Hepatocyte (in vitro differentiated cells): ENCODE results near the gene MYO1B. TPM values are rescaled to one million over a fixed set of nuclear protein-coding genes. Genes with fewer than 3 reads are reported as not detected.
A peak's percentile ranks its signal among the peaks of the same experiment; 100 is the strongest.

ENCODE experiments used
- DNase-seq: peaks from one replicate; pipeline ENCODE4 v3.0.0-alpha.2; 2016; ENCODE audit warnings: low spot score
- H2AFZ ChIP-seq: fragments of 200-600 bp; sonication (generic); 2 replicates; pipeline ENCODE4 v1.6.0; 2016; ENCODE audit warnings: antibody characterized with exemption, mild to moderate bottlenecking
- H3K27ac ChIP-seq: fragments of 200-600 bp; sonication (generic); 2 replicates; pipeline ENCODE4 v1.5.1; 2016; ENCODE audit warnings: mild to moderate bottlenecking
- H3K27me3 ChIP-seq: fragments of 200-600 bp; sonication (generic); 2 replicates; pipeline ENCODE4 v1.6.1; 2016
- H3K36me3 ChIP-seq: fragments of 200-600 bp; sonication (generic); replicated peaks from 2 replicates; pipeline ENCODE4 v1.5.1; 2016; ENCODE audit warnings: low read depth; ENCODE audit not compliant: insufficient read depth
- H3K4me1 ChIP-seq: fragments of 200-600 bp; sonication (generic); 2 replicates; pipeline ENCODE4 v1.5.1; 2016; ENCODE audit warnings: mild to moderate bottlenecking, moderate library complexity; ENCODE audit not compliant: insufficient read depth
- H3K4me2 ChIP-seq: fragments of 200-600 bp; sonication (generic); 2 replicates; pipeline ENCODE4 v1.6.0; 2016
- H3K4me3 ChIP-seq: fragments of 200-600 bp; sonication (generic); 2 replicates; pipeline ENCODE4 v1.5.1; 2016; ENCODE audit warnings: mild to moderate bottlenecking
- H3K79me2 ChIP-seq: fragments of 200-600 bp; sonication (generic); 2 replicates; pipeline ENCODE4 v1.6.0; 2017; ENCODE audit warnings: mild to moderate bottlenecking
- H3K9me2 ChIP-seq: fragments of 200-600 bp; sonication (generic); replicated peaks from 2 replicates; pipeline ENCODE4 v1.6.0; 2017; ENCODE audit warnings: mild to moderate bottlenecking; ENCODE audit not compliant: insufficient read depth
- H3K9me3 ChIP-seq: fragments of 200-600 bp; sonication (generic); 2 replicates; pipeline ENCODE4 v1.5.1; 2016; ENCODE audit warnings: low read depth, mild to moderate bottlenecking
- H4K20me1 ChIP-seq: fragments of 200-600 bp; sonication (generic); 2 replicates; pipeline ENCODE4 v1.6.0; 2016; ENCODE audit warnings: mild to moderate bottlenecking; ENCODE audit not compliant: insufficient read depth, poor library complexity, severe bottlenecking
- CTCF ChIP-seq: fragments of 200-600 bp; sonication (generic); IDR thresholded peaks from 2 replicates; pipeline ENCODE4 v1.5.1; 2016; ENCODE audit warnings: antibody characterized with exemption, mild to moderate bottlenecking; ENCODE audit not compliant: poor library complexity
- EZH2 ChIP-seq: fragments of 200-600 bp; sonication (generic); IDR thresholded peaks from 2 replicates; pipeline ENCODE4 v1.6.1; 2016; ENCODE audit warnings: antibody characterized with exemption, mild to moderate bottlenecking, borderline replicate concordance
- EZH2phosphoT487 ChIP-seq: fragments of 200-600 bp; sonication (generic); IDR thresholded peaks from one replicate; pipeline ENCODE4 v1.6.1; 2018; ENCODE audit warnings: antibody characterized with exemption, mild to moderate bottlenecking, low read depth, moderate library complexity; ENCODE audit not compliant: unreplicated experiment, severe bottlenecking
- WGBS: methylation state at CpG from one replicate; pipeline ENCODE4 v1.1.6; 2016; ENCODE audit warnings: low lambda C conversion rate; ENCODE audit errors: missing lambda C conversion rate; 5-methylcytosine and 5-hydroxymethylcytosine counted together
- polyA plus RNA-seq: library from polyadenylated mRNA; unstranded; fragments of >200 nt; fragmentation: Nextera tagmentation; extraction: Ambion mirVana; gene quantifications from 2 replicates; pipeline ENCODE4 v1.2.1, GENCODE V29; 2016
- total RNA-seq: library from RNA; depleted of rRNA; stranded (reverse); fragments of >200 nt; gene quantifications from 2 replicates; pipeline ENCODE4 v1.2.3, GENCODE V29; 2014

The MYO1B gene
- total and polyA plus RNA-seq, 2 experiments from 2014 or later: 43.4 to 91.6 TPM

DNA sequence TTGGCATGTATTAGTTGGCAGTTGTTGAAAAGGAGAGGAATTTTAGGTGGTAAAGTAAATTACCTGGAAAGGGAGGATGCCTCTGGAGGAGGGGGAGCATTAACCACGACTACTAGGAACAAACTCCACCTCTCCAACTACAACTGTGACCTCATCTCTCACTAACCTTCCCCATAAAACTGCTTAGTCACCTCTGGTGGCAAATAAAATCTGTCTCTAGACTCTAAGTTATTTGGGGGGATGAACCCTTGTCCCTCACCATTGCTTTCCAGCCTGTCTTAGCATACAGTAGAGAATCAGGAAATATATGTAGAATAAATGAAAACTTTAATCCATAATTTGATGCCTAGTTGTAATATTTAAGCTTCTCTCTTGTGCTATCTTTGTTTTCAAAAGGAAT lies 27.6 kb upstream of the MYO1B start:
- DNase-seq: peak; percentile 46
- no peaks in the 10 kb centered on the region for H3K79me2 ChIP-seq
- H3K4me2 ChIP-seq: no peak overlapping the region
- no peak overlapping the region for H3K4me3 ChIP-seq
- no peak overlapping the region for H3K27ac ChIP-seq
- no peaks in the 10 kb centered on the region for H3K36me3 ChIP-seq
- no peaks in the 10 kb centered on the region for H3K27me3 ChIP-seq
- no peak for TF ChIP-seq EZH2phosphoT487
- no peak for TF ChIP-seq CTCF
- no peak for TF ChIP-seq EZH2
- H3K9me2 ChIP-seq: no peaks in the 10 kb centered on the region
- no peaks in the 10 kb centered on the region for H3K9me3 ChIP-seq
- H4K20me1 ChIP-seq: no peaks in the 10 kb centered on the region
- WGBS: 33% methylated on average over 1 of the region's 1 CpG
- H2AFZ ChIP-seq: no peak overlapping the region
- H3K4me1 ChIP-seq: no peaks in the 10 kb centered on the region

GRCh38 chr2:191218292-191218898 lies 26.8 kb upstream of the MYO1B start:
- no peaks in the 10 kb centered on the region for H4K20me1 ChIP-seq
- WGBS: 31% methylated on average over 5 of the region's 5 CpGs
- H3K4me3 ChIP-seq: no peak overlapping the region
- H2AFZ ChIP-seq: no peak overlapping the region
- H3K9me3 ChIP-seq: no peaks in the 10 kb centered on the region
- no peaks in the 10 kb centered on the region for H3K36me3 ChIP-seq
- no peak overlapping the region for H3K27ac ChIP-seq
- H3K79me2 ChIP-seq: no peaks in the 10 kb centered on the region
- no peaks in the 10 kb centered on the region for H3K4me1 ChIP-seq
- H3K9me2 ChIP-seq: no peaks in the 10 kb centered on the region
- H3K27me3 ChIP-seq: no peaks in the 10 kb centered on the region
- no peak overlapping the region for H3K4me2 ChIP-seq
- DNase-seq: peak; percentile 78
- TF ChIP-seq CTCF: peak; percentile 65
- TF ChIP-seq EZH2phosphoT487: no peak

DNA sequence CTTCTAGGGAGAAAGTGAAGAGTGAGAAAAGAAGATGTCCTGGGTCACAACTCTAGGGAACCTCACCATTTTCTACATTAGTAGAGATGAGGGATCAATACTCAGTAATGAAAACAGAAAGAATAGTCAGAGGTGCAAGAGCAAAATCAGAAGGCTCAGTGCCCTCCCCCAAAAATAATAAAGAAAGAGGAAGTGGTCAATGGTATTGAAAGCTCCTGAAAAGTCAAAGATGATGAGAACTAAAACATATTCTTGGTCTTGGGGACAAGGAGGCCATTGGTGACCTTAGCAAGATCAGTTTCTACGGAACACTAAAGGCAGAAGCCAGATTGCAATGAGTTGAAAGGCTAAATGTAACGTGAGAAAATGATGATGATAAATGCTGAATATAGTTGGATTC lies 24.5 kb upstream of the MYO1B start:
- H3K9me2 ChIP-seq: no peaks in the 10 kb centered on the region
- 100% methylated on average over 2 of the region's 2 CpGs for WGBS
- H4K20me1 ChIP-seq: no peaks in the 10 kb centered on the region
- no peaks in the 10 kb centered on the region for H3K79me2 ChIP-seq
- no peak overlapping the region for H3K4me3 ChIP-seq
- H3K36me3 ChIP-seq: no peaks in the 10 kb centered on the region
- H3K27ac ChIP-seq: no peak overlapping the region
- no peaks in the 10 kb centered on the region for H3K4me1 ChIP-seq
- no peak overlapping the region for H3K4me2 ChIP-seq
- no peaks in the 10 kb centered on the region for H3K9me3 ChIP-seq
- no peak overlapping the region for H2AFZ ChIP-seq
- no peaks in the 10 kb centered on the region for H3K27me3 ChIP-seq
- no peak for DNase-seq
- TF ChIP-seq EZH2 (no peak), CTCF (no peak), EZH2phosphoT487 (no peak)

DNA sequence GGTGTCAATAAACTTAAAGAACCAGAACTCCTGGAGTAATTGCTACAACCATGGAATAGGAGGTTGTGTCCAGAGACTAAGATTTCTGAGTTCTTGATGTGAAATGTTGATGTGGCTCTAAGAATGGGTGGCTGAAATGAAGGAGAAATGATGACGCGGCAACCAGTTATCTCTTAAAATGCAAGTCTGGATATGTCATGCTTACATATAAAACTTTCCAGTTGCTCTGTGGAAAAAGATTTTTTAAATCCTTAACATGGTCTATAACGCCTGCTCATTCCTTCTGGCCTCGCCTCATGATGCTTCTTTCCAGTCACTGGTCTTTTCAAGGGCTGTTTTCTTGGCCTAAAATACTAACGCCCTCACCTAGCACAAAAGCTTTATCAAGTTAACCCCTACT lies 23.5 kb upstream of the MYO1B start:
- H2AFZ ChIP-seq: no peak overlapping the region
- no peak overlapping the region for H3K27ac ChIP-seq
- no peak for DNase-seq
- H3K27me3 ChIP-seq: no peaks in the 10 kb centered on the region
- H3K79me2 ChIP-seq: no peaks in the 10 kb centered on the region
- H3K36me3 ChIP-seq: no peaks in the 10 kb centered on the region
- no peaks in the 10 kb centered on the region for H3K4me1 ChIP-seq
- H3K9me2 ChIP-seq: no peaks in the 10 kb centered on the region
- no peak overlapping the region for H3K4me3 ChIP-seq
- no peak overlapping the region for H3K4me2 ChIP-seq
- no peaks in the 10 kb centered on the region for H4K20me1 ChIP-seq
- 80% methylated on average over 5 of the region's 5 CpGs for WGBS
- TF ChIP-seq EZH2phosphoT487: no peak
- TF ChIP-seq EZH2: no peak
- no peaks in the 10 kb centered on the region for H3K9me3 ChIP-seq
